H1 (cell line): ENCODE data around the gene TRIM52. TPM values are rescaled to one million over a fixed set of nuclear protein-coding genes. Genes with fewer than 3 reads are reported as not detected.

Experiments used
- CEBPB ChIP-seq: IDR thresholded peaks from 2 replicates; pipeline ENCODE4 v1.6.1; 2012; ENCODE audit warnings: low read depth, low read length
- CHD1 ChIP-seq: IDR thresholded peaks from 2 replicates; pipeline ENCODE4 v1.6.1; 2012; ENCODE audit warnings: low read depth, low read length, improper control_type of control experiment
- HDAC2 ChIP-seq, 2 experiments: fragments of 300-600 bp in 1 of 2; sonication (generic) in 1 of 2; IDR thresholded peaks; 2 replicates each; pipeline ENCODE4 v1.6.1; 2011 to 2012; ENCODE audit warnings: low read depth in 2 of 2, low read length in 2 of 2, mild to moderate bottlenecking in 2 of 2, moderate library complexity in 2 of 2, borderline replicate concordance in 1 of 2, inconsistent platforms in 1 of 2
- PHF8 ChIP-seq: fragments of 200-600 bp; sonication (generic); conservative IDR thresholded peaks from 2 replicates; pipeline ENCODE4 v1.7.1; 2012; ENCODE audit warnings: low read depth, mild to moderate bottlenecking, inconsistent platforms, low read length, moderate library complexity
- RXRA ChIP-seq: IDR thresholded peaks from 2 replicates; pipeline ENCODE4 v1.6.1; 2011; ENCODE audit warnings: low read depth, mild to moderate bottlenecking, low read length, moderate library complexity; ENCODE audit not compliant: insufficient read depth
- SIN3A ChIP-seq, 2 experiments: IDR thresholded peaks in 1 of 2; conservative IDR thresholded peaks in 1 of 2; 2 replicates each; pipeline ENCODE4 v1.6.1; 2011 to 2012; ENCODE audit warnings: low read length in 2 of 2, improper control_type of control experiment in 1 of 2, low read depth in 1 of 2, mild to moderate bottlenecking in 1 of 2
- SIX5 ChIP-seq: IDR thresholded peaks from 2 replicates; pipeline ENCODE4 v1.6.1; 2011; ENCODE audit warnings: mild to moderate bottlenecking, low read depth, low read length
- polyA plus RNA-seq, 7 experiments: library from polyadenylated mRNA; depleted of rRNA in 3 of 7; stranded (reverse) in 5 of 7; unstranded in 2 of 7; fragments of >200 nt in 5 of 7; fragments of 200-250 nt in 2 of 7; gene quantifications; 1 replicate in 5 of 7; 2 replicates in 1 of 7; 4 replicates in 1 of 7; pipeline versions ENCODE4 v1.2.1 to v1.2.3, GENCODE V29; 2011 to 2013; ENCODE audit warnings: missing spikeins in 2 of 7, mixed read lengths in 2 of 7
- total RNA-seq: library from RNA; stranded (reverse); fragmentation: NEBNext Ultra II Directional; extraction: Animal tissue kit (Norgen Biotek cat#: 25700); gene quantifications from 2 replicates; pipeline ENCODE4 v1.2.1, GENCODE V29; 2021
- TF ChIP-seq, protein P1 (sequence below), 3 experiments: IDR thresholded peaks; 1 replicate in 2 of 3; 2 replicates in 1 of 3; pipeline versions ENCODE4 v1.5.1 to v1.6.1; 2011; ENCODE audit warnings: low read length in 3 of 3, mild to moderate bottlenecking in 3 of 3, inconsistent platforms in 2 of 3, low read depth in 1 of 3, moderate library complexity in 1 of 3; ENCODE audit not compliant: insufficient read depth in 1 of 3; ENCODE audit errors: control extremely low read depth in 1 of 3
- TF ChIP-seq, protein P2 (sequence below): fragments of 300-600 bp; sonication (generic); IDR thresholded peaks from 2 replicates; pipeline ENCODE4 v1.7.1; 2012; ENCODE audit warnings: low read length, moderate library complexity, mild to moderate bottlenecking, inconsistent platforms; ENCODE audit not compliant: insufficient replicate concordance

TRIM52 gene
- total and polyA plus RNA-seq, 2 of the 8 experiments (the other 6 are each of a cell fraction or from before 2014, with no cell fraction given): 4.2 to 5.7 TPM

DNA sequence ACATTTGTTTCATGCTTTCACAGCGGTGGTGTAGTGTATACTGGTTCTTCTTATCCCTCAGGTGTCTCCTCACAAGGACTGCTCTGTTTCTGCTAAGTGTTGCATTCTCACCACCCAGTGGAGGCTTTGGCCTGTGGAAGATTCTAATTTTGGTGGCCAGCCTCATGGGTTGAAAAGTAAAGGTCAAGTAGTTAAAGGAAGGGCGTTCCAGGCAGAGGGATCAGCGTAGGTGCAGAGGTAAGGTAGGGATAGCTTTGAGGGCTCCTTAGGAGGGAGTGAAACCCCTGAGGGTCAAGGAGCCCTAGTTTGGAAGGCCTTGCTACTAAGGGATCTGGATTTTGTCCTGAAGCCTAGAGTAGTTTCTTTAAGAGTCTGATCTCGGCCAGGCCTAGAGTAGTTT, 12.7 kb downstream of the TRIM52 start (continued):
- no peak for TF ChIP-seq PHF8
- no peak for TF ChIP-seq CEBPB
- no peak for TF ChIP-seq HDAC2 (IDR thresholded peaks at IDR 0.05; ENCODE audit: borderline replicate concordance in 1 of 2, low read depth in 2 of 2, low read length in 2 of 2)
- TF ChIP-seq, protein P1, sequence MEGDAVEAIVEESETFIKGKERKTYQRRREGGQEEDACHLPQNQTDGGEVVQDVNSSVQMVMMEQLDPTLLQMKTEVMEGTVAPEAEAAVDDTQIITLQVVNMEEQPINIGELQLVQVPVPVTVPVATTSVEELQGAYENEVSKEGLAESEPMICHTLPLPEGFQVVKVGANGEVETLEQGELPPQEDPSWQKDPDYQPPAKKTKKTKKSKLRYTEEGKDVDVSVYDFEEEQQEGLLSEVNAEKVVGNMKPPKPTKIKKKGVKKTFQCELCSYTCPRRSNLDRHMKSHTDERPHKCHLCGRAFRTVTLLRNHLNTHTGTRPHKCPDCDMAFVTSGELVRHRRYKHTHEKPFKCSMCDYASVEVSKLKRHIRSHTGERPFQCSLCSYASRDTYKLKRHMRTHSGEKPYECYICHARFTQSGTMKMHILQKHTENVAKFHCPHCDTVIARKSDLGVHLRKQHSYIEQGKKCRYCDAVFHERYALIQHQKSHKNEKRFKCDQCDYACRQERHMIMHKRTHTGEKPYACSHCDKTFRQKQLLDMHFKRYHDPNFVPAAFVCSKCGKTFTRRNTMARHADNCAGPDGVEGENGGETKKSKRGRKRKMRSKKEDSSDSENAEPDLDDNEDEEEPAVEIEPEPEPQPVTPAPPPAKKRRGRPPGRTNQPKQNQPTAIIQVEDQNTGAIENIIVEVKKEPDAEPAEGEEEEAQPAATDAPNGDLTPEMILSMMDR (IDR thresholded peaks at IDR 0.05; ENCODE audit: control extremely low read depth in 1 of 3, insufficient read depth in 1 of 3, low read depth in 1 of 3, low read length in 3 of 3): no peak
- TF ChIP-seq, protein P2, sequence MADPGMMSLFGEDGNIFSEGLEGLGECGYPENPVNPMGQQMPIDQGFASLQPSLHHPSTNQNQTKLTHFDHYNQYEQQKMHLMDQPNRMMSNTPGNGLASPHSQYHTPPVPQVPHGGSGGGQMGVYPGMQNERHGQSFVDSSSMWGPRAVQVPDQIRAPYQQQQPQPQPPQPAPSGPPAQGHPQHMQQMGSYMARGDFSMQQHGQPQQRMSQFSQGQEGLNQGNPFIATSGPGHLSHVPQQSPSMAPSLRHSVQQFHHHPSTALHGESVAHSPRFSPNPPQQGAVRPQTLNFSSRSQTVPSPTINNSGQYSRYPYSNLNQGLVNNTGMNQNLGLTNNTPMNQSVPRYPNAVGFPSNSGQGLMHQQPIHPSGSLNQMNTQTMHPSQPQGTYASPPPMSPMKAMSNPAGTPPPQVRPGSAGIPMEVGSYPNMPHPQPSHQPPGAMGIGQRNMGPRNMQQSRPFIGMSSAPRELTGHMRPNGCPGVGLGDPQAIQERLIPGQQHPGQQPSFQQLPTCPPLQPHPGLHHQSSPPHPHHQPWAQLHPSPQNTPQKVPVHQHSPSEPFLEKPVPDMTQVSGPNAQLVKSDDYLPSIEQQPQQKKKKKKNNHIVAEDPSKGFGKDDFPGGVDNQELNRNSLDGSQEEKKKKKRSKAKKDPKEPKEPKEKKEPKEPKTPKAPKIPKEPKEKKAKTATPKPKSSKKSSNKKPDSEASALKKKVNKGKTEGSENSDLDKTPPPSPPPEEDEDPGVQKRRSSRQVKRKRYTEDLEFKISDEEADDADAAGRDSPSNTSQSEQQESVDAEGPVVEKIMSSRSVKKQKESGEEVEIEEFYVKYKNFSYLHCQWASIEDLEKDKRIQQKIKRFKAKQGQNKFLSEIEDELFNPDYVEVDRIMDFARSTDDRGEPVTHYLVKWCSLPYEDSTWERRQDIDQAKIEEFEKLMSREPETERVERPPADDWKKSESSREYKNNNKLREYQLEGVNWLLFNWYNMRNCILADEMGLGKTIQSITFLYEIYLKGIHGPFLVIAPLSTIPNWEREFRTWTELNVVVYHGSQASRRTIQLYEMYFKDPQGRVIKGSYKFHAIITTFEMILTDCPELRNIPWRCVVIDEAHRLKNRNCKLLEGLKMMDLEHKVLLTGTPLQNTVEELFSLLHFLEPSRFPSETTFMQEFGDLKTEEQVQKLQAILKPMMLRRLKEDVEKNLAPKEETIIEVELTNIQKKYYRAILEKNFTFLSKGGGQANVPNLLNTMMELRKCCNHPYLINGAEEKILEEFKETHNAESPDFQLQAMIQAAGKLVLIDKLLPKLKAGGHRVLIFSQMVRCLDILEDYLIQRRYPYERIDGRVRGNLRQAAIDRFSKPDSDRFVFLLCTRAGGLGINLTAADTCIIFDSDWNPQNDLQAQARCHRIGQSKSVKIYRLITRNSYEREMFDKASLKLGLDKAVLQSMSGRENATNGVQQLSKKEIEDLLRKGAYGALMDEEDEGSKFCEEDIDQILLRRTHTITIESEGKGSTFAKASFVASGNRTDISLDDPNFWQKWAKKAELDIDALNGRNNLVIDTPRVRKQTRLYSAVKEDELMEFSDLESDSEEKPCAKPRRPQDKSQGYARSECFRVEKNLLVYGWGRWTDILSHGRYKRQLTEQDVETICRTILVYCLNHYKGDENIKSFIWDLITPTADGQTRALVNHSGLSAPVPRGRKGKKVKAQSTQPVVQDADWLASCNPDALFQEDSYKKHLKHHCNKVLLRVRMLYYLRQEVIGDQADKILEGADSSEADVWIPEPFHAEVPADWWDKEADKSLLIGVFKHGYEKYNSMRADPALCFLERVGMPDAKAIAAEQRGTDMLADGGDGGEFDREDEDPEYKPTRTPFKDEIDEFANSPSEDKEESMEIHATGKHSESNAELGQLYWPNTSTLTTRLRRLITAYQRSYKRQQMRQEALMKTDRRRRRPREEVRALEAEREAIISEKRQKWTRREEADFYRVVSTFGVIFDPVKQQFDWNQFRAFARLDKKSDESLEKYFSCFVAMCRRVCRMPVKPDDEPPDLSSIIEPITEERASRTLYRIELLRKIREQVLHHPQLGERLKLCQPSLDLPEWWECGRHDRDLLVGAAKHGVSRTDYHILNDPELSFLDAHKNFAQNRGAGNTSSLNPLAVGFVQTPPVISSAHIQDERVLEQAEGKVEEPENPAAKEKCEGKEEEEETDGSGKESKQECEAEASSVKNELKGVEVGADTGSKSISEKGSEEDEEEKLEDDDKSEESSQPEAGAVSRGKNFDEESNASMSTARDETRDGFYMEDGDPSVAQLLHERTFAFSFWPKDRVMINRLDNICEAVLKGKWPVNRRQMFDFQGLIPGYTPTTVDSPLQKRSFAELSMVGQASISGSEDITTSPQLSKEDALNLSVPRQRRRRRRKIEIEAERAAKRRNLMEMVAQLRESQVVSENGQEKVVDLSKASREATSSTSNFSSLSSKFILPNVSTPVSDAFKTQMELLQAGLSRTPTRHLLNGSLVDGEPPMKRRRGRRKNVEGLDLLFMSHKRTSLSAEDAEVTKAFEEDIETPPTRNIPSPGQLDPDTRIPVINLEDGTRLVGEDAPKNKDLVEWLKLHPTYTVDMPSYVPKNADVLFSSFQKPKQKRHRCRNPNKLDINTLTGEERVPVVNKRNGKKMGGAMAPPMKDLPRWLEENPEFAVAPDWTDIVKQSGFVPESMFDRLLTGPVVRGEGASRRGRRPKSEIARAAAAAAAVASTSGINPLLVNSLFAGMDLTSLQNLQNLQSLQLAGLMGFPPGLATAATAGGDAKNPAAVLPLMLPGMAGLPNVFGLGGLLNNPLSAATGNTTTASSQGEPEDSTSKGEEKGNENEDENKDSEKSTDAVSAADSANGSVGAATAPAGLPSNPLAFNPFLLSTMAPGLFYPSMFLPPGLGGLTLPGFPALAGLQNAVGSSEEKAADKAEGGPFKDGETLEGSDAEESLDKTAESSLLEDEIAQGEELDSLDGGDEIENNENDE: no peak
- TF ChIP-seq CHD1: no peak
- no peak for TF ChIP-seq SIN3A (conservative IDR thresholded peaks at IDR 0.05 in 1 of 2, IDR thresholded peaks at IDR 0.05 in 1 of 2; ENCODE audit: low read depth in 1 of 2, low read length in 2 of 2)
- no peak for TF ChIP-seq RXRA
- TF ChIP-seq SIX5: no peak
